NCI-H2029 (cell line): ENCODE data around the gene C3.

Experiments used
- DNase-seq: peaks from one replicate; lab custom pipeline; 2025; lab: John Stamatoyannopoulos, UW

C3 gene

GRCh38 chr19:6730941-6731670 is 10.7 kb upstream of the C3 start:
- no peak for DNase-seq

GRCh38 chr19:6730153-6730804 is 9.8 kb upstream of the C3 start:
- DNase-seq = peak; percentile 58

GRCh38 chr19:6729573-6730152 is 9.2 kb upstream of the C3 start:
- DNase-seq = no peak

- DNase-seq = no peak
Measured at GRCh38 chr19:6728346-6728745, 7.9 kb upstream of the C3 start.

GRCh38 chr19:6725513-6726231 is 5.2 kb upstream of the C3 start:
- DNase-seq = no peak

GRCh38 chr19:6724631-6725492 is 4.4 kb upstream of the C3 start:
- DNase-seq = no peak

- no peak for DNase-seq
Measured at GRCh38 chr19:6723738-6724137, 3.3 kb upstream of the C3 start.

GRCh38 chr19:6723108-6723618 is 2.7 kb upstream of the C3 start:
- DNase-seq = no peak

GRCh38 chr19:6721773-6722172 is 1.3 kb upstream of the C3 start:
- DNase-seq = no peak

GRCh38 chr19:6721138-6721474 is 656 bp upstream of the C3 start:
- no peak for DNase-seq

GRCh38 chr19:6719992-6720368 is 470 bp downstream of the C3 start:
- DNase-seq = no peak

GRCh38 chr19:6719540-6719861 is 949 bp downstream of the C3 start:
- no peak for DNase-seq

GRCh38 chr19:6718741-6719539 is 1.5 kb downstream of the C3 start:
- DNase-seq = no peak

GRCh38 chr19:6718111-6718740 is 2.2 kb downstream of the C3 start:
- no peak for DNase-seq

- no peak for DNase-seq
Measured at GRCh38 chr19:6717441-6717971, 2.9 kb downstream of the C3 start.

GRCh38 chr19:6717036-6717435 is 3.4 kb downstream of the C3 start:
- DNase-seq = no peak

GRCh38 chr19:6716610-6716970 is 3.9 kb downstream of the C3 start:
- DNase-seq = no peak

GRCh38 chr19:6714749-6715555 is 5.5 kb downstream of the C3 start:
- no peak for DNase-seq
